Measurements from ENCODE around the gene LDAF1. TPM values are rescaled to one million over a fixed set of nuclear protein-coding genes. Genes with fewer than 3 reads are reported as not detected.
"Not testable (repeated sequence)": the region's sequence is repeated elsewhere in the genome, so short reads cannot be mapped to it uniquely, and the experiment has no call there.

LDAF1 gene
- total and polyA plus RNA-seq, 4 experiments from 2014 or later, result 15.0 to 23.3 (median 18.4) TPM

DNA sequence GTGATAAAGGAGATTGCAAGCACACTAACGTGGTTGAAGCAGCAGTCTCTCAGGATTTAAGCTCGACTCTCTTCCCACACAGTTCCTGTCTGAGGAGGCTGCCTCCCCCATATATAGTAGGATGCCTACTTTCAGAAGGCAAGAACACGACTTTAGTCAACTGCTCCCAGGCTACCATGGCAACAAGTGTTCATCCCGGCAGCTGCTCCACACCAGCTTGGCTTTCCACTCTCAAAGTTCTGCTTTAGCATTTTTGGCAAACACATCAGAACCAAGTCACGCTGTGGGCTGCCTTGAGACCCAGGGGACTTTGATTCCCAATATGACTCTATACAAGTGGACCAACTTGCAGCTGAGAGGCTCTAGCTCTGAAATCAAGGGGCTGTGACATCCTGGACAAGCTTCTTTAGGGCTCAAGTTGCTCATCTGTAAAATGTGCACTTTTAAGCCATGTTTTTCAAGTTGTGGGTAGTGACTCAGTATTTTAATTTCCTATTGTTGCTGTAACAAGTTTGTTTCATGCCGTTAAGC, 36.4 kb downstream of the LDAF1 start:
- peaks cover 4 to 27% of the 10 kb centered on the region in 2 donors for H3K27me3 Mint-ChIP-seq
- no peak for DNase-seq
- H3K9me3 ChIP-seq (ENCODE audit: control insufficient read depth in 1 of 2, low read length in 2 of 2), result no peaks in the 10 kb centered on the region
- no peak overlapping the region for H3K27ac ChIP-seq (ENCODE audit: low read depth, low read length)
- H3K4me3 ChIP-seq (ENCODE audit: low read length in 2 of 2), result no peak overlapping the region
- POLR2A ChIA-PET (ENCODE audit: partially characterized antibody), result no interaction called here
- no peaks in the 10 kb centered on the region for H3K27me3 ChIP-seq (ENCODE audit: insufficient read depth, low read length)
- CTCF ChIA-PET (ENCODE audit: partially characterized antibody), result interaction anchor here (1.2 kb wide), 1 partner anchor 8 kb away, joined by 4 read pairs; no protein-coding TSS in a partner anchor
- no peaks in the 10 kb centered on the region for H3K4me1 Mint-ChIP-seq
- no peak overlapping the region for H3K4me3 Mint-ChIP-seq
- H3K36me3 ChIP-seq (ENCODE audit: insufficient read depth, low read length), result no peaks in the 10 kb centered on the region
- intact Hi-C loops (cut with micrococcal nuclease), result no loop called here
- H3K27ac Mint-ChIP-seq, result no peak overlapping the region
- H3K9me3 Mint-ChIP-seq, result peaks cover 0 to 11% (median 0%) of the 10 kb centered on the region in 8 donors
- H3K36me3 Mint-ChIP-seq, result no peaks in the 10 kb centered on the region
- H3K4me1 ChIP-seq (ENCODE audit: insufficient read depth, low read length), result no peaks in the 10 kb centered on the region

DNA sequence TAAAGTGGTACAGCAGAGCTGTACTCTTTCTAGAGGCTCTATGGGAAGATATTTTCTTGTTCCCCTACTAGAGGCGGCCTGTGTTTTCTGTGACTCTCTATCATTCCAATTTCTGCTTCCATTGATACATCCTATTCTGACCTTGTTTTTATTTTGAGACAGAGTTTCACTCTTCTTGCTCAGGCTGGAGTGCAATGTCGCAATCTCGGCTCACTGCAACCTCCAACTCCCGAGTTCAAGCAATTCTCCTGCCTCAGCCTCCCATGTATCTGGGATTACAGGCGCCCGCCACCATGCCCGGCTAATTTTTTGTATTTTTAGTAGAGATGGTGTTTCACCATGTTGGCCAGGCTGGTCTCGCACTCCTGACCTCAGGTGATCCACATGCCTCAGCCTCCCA, 36.9 kb downstream of the LDAF1 start:
- CTCF ChIA-PET (ENCODE audit: partially characterized antibody), result interaction anchor here (1.2 kb wide), 1 partner anchor 9 kb away, joined by 4 read pairs; no protein-coding TSS in a partner anchor
- H3K4me3 Mint-ChIP-seq; H3K36me3 Mint-ChIP-seq; H3K9me3 ChIP-seq (ENCODE audit: control insufficient read depth in 1 of 2, low read length in 2 of 2); H3K9me3 Mint-ChIP-seq; H3K36me3 ChIP-seq (ENCODE audit: insufficient read depth, low read length); H3K27ac ChIP-seq (ENCODE audit: low read depth, low read length); H3K27ac Mint-ChIP-seq; DNase-seq; intact Hi-C loops (cut with micrococcal nuclease); H3K4me1 ChIP-seq (ENCODE audit: insufficient read depth, low read length); H3K27me3 ChIP-seq (ENCODE audit: insufficient read depth, low read length); H3K4me1 Mint-ChIP-seq; POLR2A ChIA-PET (ENCODE audit: partially characterized antibody); H3K4me3 ChIP-seq (ENCODE audit: low read length in 2 of 2): not testable (repeated sequence)
- H3K27me3 Mint-ChIP-seq, result peaks cover 5 to 27% of the 10 kb centered on the region in 2 donors

DNA sequence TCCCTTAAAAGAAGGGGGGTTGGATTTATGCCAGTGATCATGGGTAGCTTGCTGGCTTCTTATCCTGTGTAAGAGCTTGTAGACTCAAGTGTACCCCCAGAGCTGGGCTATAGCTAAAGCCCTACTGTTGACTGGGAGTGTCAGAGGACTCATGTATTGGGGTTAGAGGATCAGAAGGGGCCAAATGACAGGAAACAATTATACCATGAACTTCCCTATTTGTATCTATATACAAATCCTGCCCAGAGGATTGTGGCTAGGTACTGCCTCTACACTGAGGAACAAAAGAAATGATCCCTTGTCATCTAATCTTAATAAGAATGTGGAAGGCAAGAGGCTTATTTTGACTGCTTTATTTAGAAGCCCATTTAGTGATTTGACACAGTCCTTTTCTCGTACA, 38.6 kb downstream of the LDAF1 start:
- no peak overlapping the region for H3K4me3 ChIP-seq (ENCODE audit: low read length in 2 of 2)
- no peak for DNase-seq
- Mint-ChIP-seq H3K9me3 (peaks cover 0 to 2% (median 0%) of the 10 kb centered on the region in 8 donors), H3K27ac (no peak overlapping the region), H3K27me3 (peaks cover 4 to 32% of the 10 kb centered on the region in 2 donors), H3K36me3 (no peaks in the 10 kb centered on the region), H3K4me3 (no peak overlapping the region), H3K4me1 (no peaks in the 10 kb centered on the region)
- ChIA-PET POLR2A (ENCODE audit: partially characterized antibody) (no interaction called here), CTCF (ENCODE audit: partially characterized antibody) (interaction anchor here (1.1 to 1.2 kb wide), 3 partner anchors 9 to 346 kb away, joined by 3 read pairs; no protein-coding TSS in a partner anchor)
- H3K27ac ChIP-seq (ENCODE audit: low read depth, low read length), result no peak overlapping the region
- H3K36me3 ChIP-seq (ENCODE audit: insufficient read depth, low read length), result no peaks in the 10 kb centered on the region
- intact Hi-C loops (cut with micrococcal nuclease), result no loop called here
- no peaks in the 10 kb centered on the region for H3K27me3 ChIP-seq (ENCODE audit: insufficient read depth, low read length)
- no peaks in the 10 kb centered on the region for H3K9me3 ChIP-seq (ENCODE audit: control insufficient read depth in 1 of 2, low read length in 2 of 2)
- no peaks in the 10 kb centered on the region for H3K4me1 ChIP-seq (ENCODE audit: insufficient read depth, low read length)

DNA sequence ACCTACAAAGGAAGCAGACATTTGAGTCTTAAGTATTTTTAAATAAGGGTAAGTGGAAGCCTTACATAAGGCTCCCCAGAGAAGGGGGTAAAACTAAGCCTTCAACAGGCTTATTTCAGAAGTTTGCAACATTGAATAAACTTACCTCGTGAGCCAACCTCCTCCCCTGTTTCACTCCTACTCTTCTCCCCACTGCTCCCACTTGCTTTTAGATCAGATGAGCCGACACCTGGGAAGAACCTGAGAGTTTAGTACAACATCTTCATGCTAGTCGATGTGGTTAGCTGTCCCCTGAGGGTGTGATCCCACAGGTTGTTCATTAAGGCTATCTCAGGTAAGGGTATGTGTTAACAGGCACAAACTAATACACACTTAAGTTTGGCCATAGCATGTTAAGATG, 39.1 kb downstream of the LDAF1 start:
- H3K4me3 Mint-ChIP-seq, result no peak overlapping the region
- H3K27ac Mint-ChIP-seq, result no peak overlapping the region
- H3K9me3 Mint-ChIP-seq, result no peaks in the 10 kb centered on the region
- no peaks in the 10 kb centered on the region for H3K4me1 Mint-ChIP-seq
- intact Hi-C loops (cut with micrococcal nuclease), result no loop called here
- ChIA-PET POLR2A (ENCODE audit: partially characterized antibody) (no interaction called here), CTCF (ENCODE audit: partially characterized antibody) (interaction anchor here (1.1 kb wide), 2 partner anchors 9 to 347 kb away, joined by 3 read pairs; no protein-coding TSS in a partner anchor)
- no peak overlapping the region for H3K27ac ChIP-seq (ENCODE audit: low read depth, low read length)
- H3K27me3 Mint-ChIP-seq, result peaks cover 4 to 32% of the 10 kb centered on the region in 2 donors
- no peaks in the 10 kb centered on the region for H3K9me3 ChIP-seq (ENCODE audit: control insufficient read depth in 1 of 2, low read length in 2 of 2)
- no peaks in the 10 kb centered on the region for H3K36me3 ChIP-seq (ENCODE audit: insufficient read depth, low read length)
- no peaks in the 10 kb centered on the region for H3K36me3 Mint-ChIP-seq
- H3K27me3 ChIP-seq (ENCODE audit: insufficient read depth, low read length), result no peaks in the 10 kb centered on the region
- H3K4me1 ChIP-seq (ENCODE audit: insufficient read depth, low read length), result no peaks in the 10 kb centered on the region
- no peak overlapping the region for H3K4me3 ChIP-seq (ENCODE audit: low read length in 2 of 2)
- no peak for DNase-seq

DNA sequence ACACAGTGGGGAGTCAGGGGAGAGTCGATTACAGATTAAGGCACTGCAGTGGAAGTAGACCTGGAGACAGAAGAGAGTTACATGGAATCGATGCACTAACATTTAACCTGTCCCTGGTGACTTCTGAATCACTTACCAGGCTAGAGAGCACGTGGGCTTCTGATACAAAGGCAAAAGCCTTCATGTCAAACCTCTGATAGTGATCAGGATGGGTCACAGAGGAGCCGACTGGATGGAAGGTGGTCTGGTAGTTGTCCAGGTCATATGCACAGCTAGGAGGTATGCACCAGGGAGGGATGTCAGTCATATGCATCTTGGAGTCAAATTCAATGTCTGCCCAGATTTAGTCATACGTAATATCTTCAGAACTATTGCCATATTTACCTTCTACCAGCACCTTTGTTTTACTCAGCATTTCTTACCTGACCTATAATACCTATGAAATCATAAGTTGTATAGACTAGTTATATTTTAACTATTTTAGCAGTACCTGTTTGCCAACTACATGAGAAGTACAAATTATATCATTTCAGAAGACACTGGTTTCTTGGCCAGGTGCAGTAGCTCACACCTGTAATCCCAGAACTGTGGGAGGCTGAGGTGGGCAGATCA, 41.2 kb downstream of the LDAF1 start:
- no peaks in the 10 kb centered on the region for H3K4me1 ChIP-seq (ENCODE audit: insufficient read depth, low read length)
- no peaks in the 10 kb centered on the region for H3K9me3 Mint-ChIP-seq
- H3K4me3 ChIP-seq (ENCODE audit: low read length in 2 of 2), result no peak overlapping the region
- no peak overlapping the region for H3K4me3 Mint-ChIP-seq
- H3K27ac ChIP-seq (ENCODE audit: low read depth, low read length), result no peak overlapping the region
- intact Hi-C loops (cut with micrococcal nuclease), result no loop called here
- H3K27me3 Mint-ChIP-seq, result peaks cover 3 to 24% of the 10 kb centered on the region in 2 donors
- H3K36me3 Mint-ChIP-seq, result no peaks in the 10 kb centered on the region
- no peaks in the 10 kb centered on the region for H3K4me1 Mint-ChIP-seq
- no peak for DNase-seq
- ChIA-PET CTCF (ENCODE audit: partially characterized antibody) (interaction anchor here (3.3 kb wide), 1 partner anchor 11 kb away, joined by 27 read pairs; no protein-coding TSS in a partner anchor), POLR2A (ENCODE audit: partially characterized antibody) (no interaction called here)
- no peaks in the 10 kb centered on the region for H3K9me3 ChIP-seq (ENCODE audit: control insufficient read depth in 1 of 2, low read length in 2 of 2)
- no peaks in the 10 kb centered on the region for H3K27me3 ChIP-seq (ENCODE audit: insufficient read depth, low read length)
- H3K27ac Mint-ChIP-seq, result no peak overlapping the region
- H3K36me3 ChIP-seq (ENCODE audit: insufficient read depth, low read length), result no peaks in the 10 kb centered on the region

DNA sequence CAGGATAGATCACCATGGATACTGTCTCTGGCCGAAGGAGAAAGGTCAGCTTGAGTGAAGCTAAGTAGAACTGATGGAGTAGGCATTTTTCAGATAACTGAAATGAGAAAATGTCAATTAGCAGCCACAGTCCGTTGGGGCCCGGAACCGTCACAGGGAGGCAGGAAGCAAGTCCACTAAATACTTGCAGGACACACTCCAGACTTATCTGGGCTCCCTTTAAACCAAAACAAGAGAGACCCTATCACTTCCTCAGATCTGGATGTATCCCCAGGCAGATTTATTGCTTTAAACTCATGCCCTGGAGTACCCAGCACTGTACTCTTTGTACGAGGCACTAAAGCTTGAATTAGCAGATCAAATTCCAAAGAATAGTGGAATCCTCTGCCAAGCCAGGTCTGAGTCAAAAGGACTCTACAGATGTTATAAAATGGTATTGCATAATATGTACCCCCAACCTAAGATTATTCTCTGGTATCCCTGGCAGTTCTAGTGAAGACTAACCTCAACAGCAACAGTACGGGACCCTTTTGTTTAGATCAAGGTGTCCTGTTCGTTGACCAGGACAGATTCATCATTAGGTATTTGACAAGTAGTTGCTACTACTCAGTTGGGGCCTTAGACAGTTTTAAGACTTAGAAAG, 44.8 kb downstream of the LDAF1 start:
- no peaks in the 10 kb centered on the region for H3K9me3 ChIP-seq (ENCODE audit: control insufficient read depth in 1 of 2, low read length in 2 of 2)
- no peaks in the 10 kb centered on the region for H3K9me3 Mint-ChIP-seq
- H3K27me3 ChIP-seq (ENCODE audit: insufficient read depth, low read length), result no peaks in the 10 kb centered on the region
- H3K27ac Mint-ChIP-seq, result no peak overlapping the region
- intact Hi-C loops (cut with micrococcal nuclease), result no loop called here
- no peak overlapping the region for H3K27ac ChIP-seq (ENCODE audit: low read depth, low read length)
- H3K36me3 Mint-ChIP-seq, result no peaks in the 10 kb centered on the region
- H3K4me1 Mint-ChIP-seq, result no peaks in the 10 kb centered on the region
- no peak overlapping the region for H3K4me3 ChIP-seq (ENCODE audit: low read length in 2 of 2)
- no peak for DNase-seq
- no peaks in the 10 kb centered on the region for H3K36me3 ChIP-seq (ENCODE audit: insufficient read depth, low read length)
- ChIA-PET CTCF (ENCODE audit: partially characterized antibody) (no interaction called here), POLR2A (ENCODE audit: partially characterized antibody) (no interaction called here)
- H3K4me1 ChIP-seq (ENCODE audit: insufficient read depth, low read length), result no peaks in the 10 kb centered on the region
- H3K27me3 Mint-ChIP-seq, result peaks cover 6 to 15% of the 10 kb centered on the region in 2 donors
- no peak overlapping the region for H3K4me3 Mint-ChIP-seq

DNA sequence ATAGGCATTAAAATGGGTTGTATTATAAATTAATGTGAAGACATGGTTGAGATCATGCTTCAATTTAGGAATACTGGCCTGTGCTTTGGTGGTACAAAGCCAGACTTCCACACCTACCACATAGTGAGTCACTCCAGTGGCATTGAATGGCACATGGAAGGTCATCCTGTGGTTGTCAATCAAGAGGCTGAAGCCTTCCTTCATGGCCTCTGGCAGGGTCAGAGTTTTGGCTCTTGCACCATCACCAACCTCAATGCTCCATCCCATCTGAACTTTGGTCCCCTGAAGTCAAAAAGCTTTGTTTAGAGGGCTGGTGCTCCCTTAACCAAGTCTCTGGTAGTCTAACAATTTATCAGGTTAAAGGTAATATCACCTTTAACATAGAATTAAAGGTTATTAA, 46.8 kb downstream of the LDAF1 start:
- no peaks in the 10 kb centered on the region for H3K4me1 ChIP-seq (ENCODE audit: insufficient read depth, low read length)
- POLR2A ChIA-PET (ENCODE audit: partially characterized antibody), result no interaction called here
- no peaks in the 10 kb centered on the region for H3K9me3 Mint-ChIP-seq
- H3K4me1 Mint-ChIP-seq, result no peaks in the 10 kb centered on the region
- H3K27me3 Mint-ChIP-seq, result peaks cover 9 to 10% of the 10 kb centered on the region in 2 donors
- H3K27ac ChIP-seq (ENCODE audit: low read depth, low read length), result no peak overlapping the region
- no peaks in the 10 kb centered on the region for H3K36me3 Mint-ChIP-seq
- no peaks in the 10 kb centered on the region for H3K9me3 ChIP-seq (ENCODE audit: control insufficient read depth in 1 of 2, low read length in 2 of 2)
- no peak overlapping the region for H3K4me3 Mint-ChIP-seq
- CTCF ChIA-PET (ENCODE audit: partially characterized antibody), result no interaction called here
- no peak overlapping the region for H3K27ac Mint-ChIP-seq
- no peaks in the 10 kb centered on the region for H3K27me3 ChIP-seq (ENCODE audit: insufficient read depth, low read length)
- DNase-seq, result no peak
- intact Hi-C loops (cut with micrococcal nuclease), result no loop called here
- no peaks in the 10 kb centered on the region for H3K36me3 ChIP-seq (ENCODE audit: insufficient read depth, low read length)
- H3K4me3 ChIP-seq (ENCODE audit: low read length in 2 of 2), result no peak overlapping the region
